RWPE2 (cell line): ENCODE measurements around the gene CDK5RAP2.

Source experiments
- ATAC-seq: fragments of 200-7000 bp; cut with Tn5 transposase; 3 replicates; pipeline ENCODE4 v1.9.1; 2021; ENCODE audit warnings: low read depth
- DNase-seq: peaks from one replicate; pipeline ENCODE4 v3.0.0-alpha.2; 2020; ENCODE audit warnings: low spot score
- H3K27ac ChIP-seq: fragments of 450-650 bp; 2 replicates; pipeline ENCODE4 v1.5.1; 2017; ENCODE audit warnings: mild to moderate bottlenecking; ENCODE audit not compliant: poor library complexity, severe bottlenecking
- H3K27me3 ChIP-seq: fragments of 250-450 bp; sonication (Bioruptor Pico); 2 replicates; pipeline ENCODE4 v1.5.1; 2021; ENCODE audit warnings: mild to moderate bottlenecking, moderate library complexity; ENCODE audit not compliant: insufficient read depth, poor library complexity, severe bottlenecking
- H3K36me3 ChIP-seq: fragments of 250-450 bp; sonication (Bioruptor Pico); 2 replicates; pipeline ENCODE4 v1.5.1; 2020; ENCODE audit warnings: low read depth, mild to moderate bottlenecking, moderate library complexity
- H3K4me1 ChIP-seq: fragments of 250-450 bp; sonication (Bioruptor Pico); 2 replicates; pipeline ENCODE4 v1.5.1; 2021; ENCODE audit warnings: mild to moderate bottlenecking, moderate library complexity; ENCODE audit not compliant: insufficient read depth, poor library complexity, severe bottlenecking
- H3K4me3 ChIP-seq: fragments of 250-450 bp; sonication (Bioruptor Pico); 2 replicates; pipeline ENCODE4 v1.5.1; 2021; ENCODE audit warnings: mild to moderate bottlenecking, moderate library complexity; ENCODE audit not compliant: severe bottlenecking
- H3K9me3 ChIP-seq: fragments of 250-450 bp; sonication (Bioruptor Pico); 2 replicates; pipeline ENCODE4 v1.5.1; 2021; ENCODE audit warnings: mild to moderate bottlenecking, moderate library complexity; ENCODE audit not compliant: severe bottlenecking
- TF ChIP-seq, protein P1 (sequence below): fragments of 450-650 bp; IDR thresholded peaks from one replicate; pipeline ENCODE4 v1.5.1; 2017; ENCODE audit warnings: mild to moderate bottlenecking, moderate library complexity; ENCODE audit not compliant: poor library complexity, severe bottlenecking

Gene CDK5RAP2

DNA sequence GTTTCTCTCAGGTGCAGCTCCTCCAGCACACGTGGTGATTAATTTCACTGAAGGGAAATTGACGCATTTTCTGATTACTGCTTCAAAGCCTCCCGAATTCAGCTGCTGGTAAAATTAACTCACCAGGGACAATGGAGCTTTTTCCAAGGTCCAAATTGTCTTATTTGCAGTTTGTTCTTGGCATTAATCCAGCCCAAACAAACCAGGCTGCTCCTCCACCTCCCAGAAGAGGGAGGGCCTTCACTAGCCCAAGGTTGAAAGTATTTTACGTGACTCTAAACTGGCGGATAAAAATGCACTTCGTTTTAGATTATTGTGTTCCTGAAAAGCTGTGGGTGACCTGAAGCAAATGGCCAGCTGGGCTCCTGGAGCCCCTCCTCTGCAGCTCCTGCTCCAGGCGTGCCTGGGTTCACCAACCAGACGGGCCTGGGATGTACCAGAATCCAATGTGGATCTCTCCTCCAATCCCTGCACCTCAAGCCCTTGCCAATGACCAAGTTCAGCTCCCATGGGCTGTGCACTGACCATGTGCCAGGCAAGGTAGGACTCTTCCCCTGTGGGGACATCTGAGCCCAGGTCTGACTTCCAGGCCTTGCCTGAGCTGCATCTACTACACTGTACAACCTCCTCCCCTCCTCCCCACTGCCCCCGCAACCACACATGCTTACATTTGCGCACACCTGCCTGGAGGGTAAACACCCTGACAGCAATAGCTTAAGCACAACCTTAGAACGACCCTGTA is 193.4 kb downstream of the CDK5RAP2 start:
- H3K9me3 ChIP-seq = no peaks in the 10 kb centered on the region
- H3K27ac ChIP-seq = no peak overlapping the region
- H3K27me3 ChIP-seq = no peaks in the 10 kb centered on the region
- no peaks in the 10 kb centered on the region for H3K4me1 ChIP-seq
- DNase-seq = no peak
- ATAC-seq = no peak
- no peak overlapping the region for H3K4me3 ChIP-seq
- TF ChIP-seq, protein P1, sequence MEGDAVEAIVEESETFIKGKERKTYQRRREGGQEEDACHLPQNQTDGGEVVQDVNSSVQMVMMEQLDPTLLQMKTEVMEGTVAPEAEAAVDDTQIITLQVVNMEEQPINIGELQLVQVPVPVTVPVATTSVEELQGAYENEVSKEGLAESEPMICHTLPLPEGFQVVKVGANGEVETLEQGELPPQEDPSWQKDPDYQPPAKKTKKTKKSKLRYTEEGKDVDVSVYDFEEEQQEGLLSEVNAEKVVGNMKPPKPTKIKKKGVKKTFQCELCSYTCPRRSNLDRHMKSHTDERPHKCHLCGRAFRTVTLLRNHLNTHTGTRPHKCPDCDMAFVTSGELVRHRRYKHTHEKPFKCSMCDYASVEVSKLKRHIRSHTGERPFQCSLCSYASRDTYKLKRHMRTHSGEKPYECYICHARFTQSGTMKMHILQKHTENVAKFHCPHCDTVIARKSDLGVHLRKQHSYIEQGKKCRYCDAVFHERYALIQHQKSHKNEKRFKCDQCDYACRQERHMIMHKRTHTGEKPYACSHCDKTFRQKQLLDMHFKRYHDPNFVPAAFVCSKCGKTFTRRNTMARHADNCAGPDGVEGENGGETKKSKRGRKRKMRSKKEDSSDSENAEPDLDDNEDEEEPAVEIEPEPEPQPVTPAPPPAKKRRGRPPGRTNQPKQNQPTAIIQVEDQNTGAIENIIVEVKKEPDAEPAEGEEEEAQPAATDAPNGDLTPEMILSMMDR = no peak
- H3K36me3 ChIP-seq = no peaks in the 10 kb centered on the region; the same call in 1 of the 2 replicates

DNA sequence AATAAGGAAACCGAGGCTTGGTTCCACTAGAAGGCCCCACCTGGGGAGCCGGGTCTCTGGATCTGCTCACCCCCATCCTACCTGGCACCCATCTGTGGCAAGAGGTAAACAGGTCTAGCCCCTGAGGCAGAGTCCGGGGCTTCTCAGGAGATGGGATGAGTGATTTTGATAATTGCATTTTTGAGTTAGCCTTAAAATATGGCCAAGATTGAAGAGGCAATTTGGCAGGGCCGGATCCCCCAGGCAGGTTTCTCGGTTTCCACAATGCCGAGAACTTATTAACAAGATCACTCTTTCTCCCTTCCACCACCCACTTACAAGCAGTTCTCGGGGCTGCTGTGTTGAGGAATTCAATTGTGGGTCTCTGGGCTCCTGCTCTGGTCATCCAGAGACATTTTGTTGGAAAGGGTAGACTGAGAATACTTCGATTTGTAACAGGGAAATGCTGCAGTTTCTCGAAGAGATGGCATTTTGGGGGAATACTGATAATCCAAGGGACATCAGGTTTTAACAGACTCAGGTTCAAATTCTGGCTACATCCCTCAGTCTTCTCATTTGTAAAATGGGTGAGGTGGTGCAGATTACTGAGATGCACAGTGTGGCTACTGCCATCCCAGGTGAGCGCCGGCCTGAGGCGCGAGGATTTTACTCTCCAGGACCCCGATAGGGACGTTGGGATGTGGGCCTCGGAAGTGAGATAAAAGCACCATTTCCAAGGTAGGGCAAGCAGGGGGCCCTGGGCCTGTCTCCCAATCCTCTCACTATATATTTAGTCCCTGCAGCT is 194.2 kb downstream of the CDK5RAP2 start:
- Histone ChIP-seq H3K4me3 (no peak overlapping the region), H3K27me3 (no peaks in the 10 kb centered on the region), H3K4me1 (no peaks in the 10 kb centered on the region), H3K27ac (no peak overlapping the region), H3K9me3 (no peaks in the 10 kb centered on the region), H3K36me3 (no peaks in the 10 kb centered on the region; the same call in 1 of the 2 replicates)
- TF ChIP-seq, protein P1 = no peak
- ATAC-seq = no peak
- DNase-seq = no peak

DNA sequence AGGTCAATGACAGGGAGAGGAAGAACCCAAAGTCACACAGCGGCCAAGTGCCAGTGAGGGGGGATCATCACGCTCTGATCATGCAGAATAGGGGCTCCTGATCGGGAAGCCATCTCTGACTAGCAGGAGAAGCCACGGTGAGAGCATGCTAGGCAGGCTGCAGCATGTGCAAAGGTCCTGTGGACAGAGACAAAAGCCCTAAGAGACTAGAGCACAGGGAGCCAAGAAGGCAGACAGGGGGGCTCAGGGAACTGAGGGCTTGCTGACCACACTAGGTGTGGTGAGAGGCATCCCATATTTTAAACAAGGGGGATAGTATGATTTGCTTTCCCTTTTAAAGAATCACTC is 195.1 kb downstream of the CDK5RAP2 start:
- TF ChIP-seq, protein P1 = no peak
- H3K4me1 ChIP-seq = no peaks in the 10 kb centered on the region

DNA sequence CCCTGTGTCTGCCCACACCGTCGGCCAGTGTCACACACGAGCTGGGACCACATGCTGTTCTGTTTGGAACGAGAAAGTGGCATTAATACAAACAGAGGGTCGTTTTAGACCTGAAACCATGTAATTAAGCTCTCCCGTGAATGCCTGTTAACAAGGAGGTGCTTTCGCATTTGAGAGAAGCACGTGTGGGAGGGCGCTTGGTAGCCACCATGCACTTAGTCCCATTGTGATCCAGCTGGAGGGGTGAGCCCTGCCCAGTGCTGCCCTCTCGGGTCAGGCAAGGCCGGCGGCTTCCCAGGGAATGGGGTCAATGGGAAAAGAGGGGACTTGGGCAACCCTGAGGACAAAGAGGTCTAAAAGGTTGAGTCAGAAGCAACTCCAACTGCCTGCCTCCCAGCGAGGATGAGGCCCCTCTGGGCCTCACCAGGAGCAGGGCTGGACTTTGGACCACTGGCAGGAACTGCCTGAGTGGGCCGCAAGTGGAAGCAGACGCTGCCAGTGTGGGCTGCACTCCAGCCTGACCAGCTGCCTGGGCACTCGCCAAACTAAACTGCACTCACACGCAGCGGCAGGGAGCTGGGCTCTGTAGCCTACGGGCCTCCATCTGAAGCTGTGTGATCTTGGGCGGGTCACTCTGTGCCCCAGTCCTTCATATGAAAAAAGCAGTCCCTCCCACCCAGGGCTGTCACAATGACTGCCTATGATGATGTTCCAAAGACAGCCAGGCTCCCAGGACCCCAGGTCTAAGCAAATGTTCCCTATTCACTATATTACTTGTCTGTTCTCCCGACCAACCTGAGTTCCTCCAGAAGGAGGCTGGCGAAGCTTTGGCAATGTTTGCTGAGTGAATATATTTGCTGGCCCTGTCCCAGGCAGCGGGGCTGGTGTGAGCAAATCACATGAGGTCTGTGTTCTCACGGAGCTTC is 195.7 kb downstream of the CDK5RAP2 start:
- H3K27me3 ChIP-seq = no peaks in the 10 kb centered on the region

More for the DNA sequence above, 195.1 kb downstream of the CDK5RAP2 start:
- ATAC-seq (no peak), DNase-seq (no peak)
- Histone ChIP-seq H3K36me3 (no peaks in the 10 kb centered on the region; the same call in 1 of the 2 replicates), H3K9me3 (no peaks in the 10 kb centered on the region), H3K4me3 (no peak overlapping the region), H3K27me3 (no peaks in the 10 kb centered on the region), H3K27ac (no peak overlapping the region)

More for the DNA sequence above, 195.7 kb downstream of the CDK5RAP2 start:
- DNase-seq (peak; percentile 26), ATAC-seq (no peak)
- TF ChIP-seq, protein P1 = no peak
- Histone ChIP-seq H3K27ac (no peak overlapping the region), H3K4me3 (no peak overlapping the region), H3K9me3 (peaks cover 4% of the 10 kb centered on the region), H3K36me3 (no peaks in the 10 kb centered on the region; the same call in 1 of the 2 replicates), H3K4me1 (no peaks in the 10 kb centered on the region)
